NCI-H1105 treated with DMSO at 0.1 percent for 48 hours (cell line): ENCODE data around the gene IQCB1.
"Not testable (repeated sequence)": the region's sequence is repeated elsewhere in the genome, so short reads cannot be mapped to it uniquely, and the experiment has no call there.

Experiments
- DNase-seq: peaks from one replicate; lab custom pipeline; 2025; lab: John Stamatoyannopoulos, UW

IQCB1 gene

DNA sequence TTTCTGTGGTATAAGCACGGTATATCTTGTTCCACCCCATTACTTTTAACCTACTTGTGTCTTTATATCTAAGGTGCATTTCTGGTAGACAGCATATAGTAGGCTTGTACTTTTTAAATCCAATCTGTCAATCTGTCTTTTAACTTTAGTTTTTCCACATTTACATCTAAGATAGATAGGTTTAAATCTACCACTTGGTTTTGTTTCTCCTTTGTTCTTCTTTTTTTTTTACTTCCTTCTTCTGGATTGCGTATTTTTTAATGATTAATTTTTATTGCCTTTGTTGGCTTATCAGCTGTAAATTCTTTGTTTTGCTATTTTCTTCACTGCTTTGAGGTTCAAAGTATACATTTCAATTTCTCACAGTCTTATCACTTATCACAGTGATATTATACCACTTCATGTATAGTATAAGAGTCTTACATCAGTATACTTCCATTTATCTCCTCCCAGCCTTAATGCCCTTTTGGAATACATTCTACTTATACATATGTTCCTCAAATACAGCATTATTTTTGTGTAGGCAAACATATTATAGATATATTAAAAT lies 31.0 kb downstream of the IQCB1 start:
- no peak for DNase-seq

DNA sequence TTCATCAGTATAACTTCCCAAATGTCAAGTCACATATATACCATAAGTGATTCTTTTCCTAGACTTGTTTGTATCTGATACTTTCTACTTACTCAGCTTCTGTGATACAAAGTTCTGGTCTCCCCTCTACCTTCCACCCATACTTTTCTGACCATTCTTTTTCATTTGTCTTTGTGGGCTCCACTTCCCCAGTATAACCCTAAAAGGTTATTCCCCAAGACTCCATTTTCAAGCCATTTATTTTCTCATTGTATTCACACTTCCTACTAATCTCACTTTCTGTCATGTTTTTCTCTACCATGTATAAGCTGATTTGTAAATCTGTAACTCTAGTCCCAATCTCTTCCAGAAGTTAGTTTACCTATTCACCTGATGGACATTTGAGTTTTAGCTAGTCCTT lies 34.0 kb downstream of the IQCB1 start:
- no peak for DNase-seq

DNA sequence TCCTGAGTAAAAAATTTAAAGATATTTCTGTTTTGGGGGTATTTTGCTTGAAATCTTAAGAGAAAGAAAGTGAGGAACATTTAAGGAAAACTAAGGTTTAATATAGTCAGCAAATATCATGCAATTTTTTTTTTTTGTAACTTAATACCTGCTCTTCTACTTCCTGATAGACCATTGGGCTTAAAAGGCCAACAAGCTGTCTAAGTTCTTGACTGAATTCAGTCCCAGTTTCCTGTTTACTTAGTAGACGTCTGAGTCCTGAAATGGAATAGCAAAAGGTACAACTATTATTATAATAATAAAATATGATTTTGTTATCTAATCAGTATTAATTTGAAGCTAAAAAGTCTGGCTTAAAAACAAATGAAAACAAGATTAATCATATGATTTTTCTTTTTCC lies 37.9 kb downstream of the IQCB1 start:
- DNase-seq, result no peak

GRCh38 chr3:121794264-121794983 lies 40.4 kb downstream of the IQCB1 start:
- no peak for DNase-seq

- no peak for DNase-seq
These were observed 41.8 kb downstream of the IQCB1 start for GRCh38 chr3:121793078-121793477.

DNA sequence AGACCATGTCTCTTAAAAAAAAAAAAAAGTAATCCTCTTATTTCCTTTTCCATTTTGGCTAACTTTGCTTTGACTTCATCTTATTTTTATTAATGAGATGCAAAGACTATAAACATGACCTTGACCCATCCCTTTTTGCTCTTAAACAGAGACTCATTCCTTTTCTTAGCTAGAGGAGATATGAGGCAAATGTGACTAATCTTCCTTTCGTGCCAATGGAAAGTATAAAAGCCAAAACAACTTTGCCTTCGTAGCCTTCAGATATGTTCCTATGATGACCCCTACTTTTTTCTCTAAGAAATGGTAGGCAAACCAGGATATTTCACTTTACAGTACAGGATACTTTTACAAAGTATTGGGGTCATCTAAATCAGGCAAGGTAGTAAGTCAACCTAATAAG lies 48.4 kb downstream of the IQCB1 start:
- DNase-seq, result no peak

DNA sequence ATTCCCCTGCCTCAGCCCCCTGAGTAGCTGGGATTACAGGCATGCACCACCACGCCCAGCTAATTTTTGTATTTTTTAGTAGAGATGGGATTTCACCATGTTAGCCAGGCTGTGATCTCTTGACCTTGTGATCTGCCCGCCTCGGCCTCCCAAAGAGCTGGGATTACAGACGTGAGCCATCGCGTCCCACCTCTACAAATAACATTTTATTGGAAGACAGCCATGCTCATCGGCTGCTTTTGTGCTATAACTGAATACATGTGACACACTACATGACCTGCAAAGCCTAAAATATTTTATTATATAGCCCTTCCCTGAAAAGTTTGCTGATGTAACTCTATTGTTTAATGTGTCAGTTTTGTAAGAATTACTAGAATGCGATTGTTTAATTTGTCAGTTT lies 52.1 kb downstream of the IQCB1 start:
- not testable (repeated sequence) for DNase-seq

GRCh38 chr3:121781611-121782010 lies 53.2 kb downstream of the IQCB1 start:
- DNase-seq, result no peak

DNA sequence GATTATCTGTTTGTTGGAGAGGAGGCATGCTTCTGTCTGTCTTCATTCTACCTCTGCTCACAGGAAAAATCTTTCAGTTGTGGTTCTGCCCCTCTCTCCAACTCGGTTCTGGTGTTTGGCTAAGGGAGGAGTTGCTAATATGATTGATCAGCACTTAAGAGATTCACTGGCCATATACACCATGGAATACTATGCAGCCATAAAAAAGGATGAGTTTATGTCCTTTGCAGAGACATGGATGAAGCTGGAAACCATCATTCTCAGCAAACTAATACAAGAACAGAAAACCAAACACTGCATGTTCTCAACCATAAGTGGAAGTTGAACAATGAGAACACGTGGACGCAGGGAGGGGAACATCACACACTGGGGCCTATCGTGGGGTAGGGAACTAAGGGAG lies 59.8 kb downstream of the IQCB1 start:
- DNase-seq, result not testable (repeated sequence)

- no peak for DNase-seq
These were observed 65.6 kb downstream of the IQCB1 start for GRCh38 chr3:121769246-121769645.

GRCh38 chr3:121768452-121768851 lies 66.4 kb downstream of the IQCB1 start:
- no peak for DNase-seq

GRCh38 chr3:121759541-121760202 lies 75.2 kb downstream of the IQCB1 start:
- DNase-seq, result no peak

GRCh38 chr3:121758727-121759450 lies 76.0 kb downstream of the IQCB1 start:
- no peak for DNase-seq

GRCh38 chr3:121757812-121758545 lies 76.9 kb downstream of the IQCB1 start:
- DNase-seq, result no peak

DNA sequence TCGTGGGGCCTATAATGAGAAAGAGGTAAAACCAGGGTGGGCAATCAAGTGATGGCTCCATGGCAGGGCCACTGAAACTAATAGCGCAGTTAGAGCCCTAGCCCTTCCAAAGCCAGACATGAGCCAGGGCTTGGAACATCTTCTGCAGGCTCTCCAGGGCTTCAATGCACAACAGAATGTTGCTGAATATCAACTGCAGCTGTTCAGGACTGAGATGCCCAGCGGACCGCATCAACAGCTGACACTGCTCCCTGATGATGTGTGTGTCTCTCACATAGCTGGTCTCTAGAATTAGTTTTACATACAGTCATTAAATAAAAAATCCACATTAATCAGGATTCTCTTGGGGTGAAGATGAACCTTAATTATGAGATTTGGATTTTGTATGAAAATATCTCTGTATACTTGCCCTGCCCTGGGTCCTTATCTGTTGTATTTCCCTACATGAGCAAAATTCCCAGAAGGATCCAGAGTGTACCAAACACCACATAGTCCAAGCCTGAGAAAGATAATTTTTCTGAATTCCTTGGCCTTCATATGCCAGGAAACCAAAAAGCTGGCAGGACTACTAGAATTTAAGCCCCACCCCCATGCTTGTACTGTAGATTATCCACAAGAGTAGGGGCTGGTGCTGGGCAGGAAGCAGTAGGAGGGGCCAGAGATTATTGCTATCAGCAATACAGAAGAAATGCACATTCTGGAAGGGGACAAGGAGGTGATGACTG lies 77.6 kb downstream of the IQCB1 start:
- no peak for DNase-seq

- no peak for DNase-seq
These were observed 82.1 kb downstream of the IQCB1 start for GRCh38 chr3:121752772-121753171.

DNA sequence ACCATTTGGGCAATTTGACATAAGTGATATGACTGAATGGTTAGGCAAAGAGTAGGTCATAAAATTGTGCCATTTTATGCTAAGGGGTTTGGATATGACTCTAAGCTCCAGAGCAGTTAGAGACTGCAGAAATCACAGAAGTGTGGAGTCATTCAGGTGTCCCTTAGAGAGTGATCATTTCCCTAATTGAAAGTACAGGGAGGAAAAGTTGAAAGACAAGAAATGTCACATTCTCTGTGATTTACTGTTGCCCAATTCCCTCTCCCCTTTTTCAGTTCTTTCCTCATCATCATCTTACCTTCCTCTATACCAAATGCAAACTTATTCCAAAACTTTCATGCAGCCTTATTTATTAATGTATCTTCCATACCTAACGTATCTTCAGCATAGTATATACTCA lies 82.6 kb downstream of the IQCB1 start:
- DNase-seq, result no peak

DNA sequence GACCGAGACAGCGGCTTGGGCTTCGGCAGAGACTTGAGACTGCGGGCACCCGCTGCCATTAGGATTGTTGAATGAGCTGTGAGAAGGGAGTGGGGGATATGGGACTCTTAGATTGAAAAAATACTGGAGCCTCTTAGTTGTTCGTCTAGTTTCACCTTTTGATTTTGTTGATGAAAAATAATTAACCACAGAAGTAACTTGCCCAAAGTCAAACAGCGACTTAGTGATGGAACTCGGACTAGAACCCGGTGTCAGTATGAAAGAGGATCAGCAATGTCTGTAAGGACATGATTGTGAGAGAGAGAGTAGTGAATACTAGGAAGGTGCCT lies 84.8 kb downstream of the IQCB1 start:
- DNase-seq, result no peak

DNA sequence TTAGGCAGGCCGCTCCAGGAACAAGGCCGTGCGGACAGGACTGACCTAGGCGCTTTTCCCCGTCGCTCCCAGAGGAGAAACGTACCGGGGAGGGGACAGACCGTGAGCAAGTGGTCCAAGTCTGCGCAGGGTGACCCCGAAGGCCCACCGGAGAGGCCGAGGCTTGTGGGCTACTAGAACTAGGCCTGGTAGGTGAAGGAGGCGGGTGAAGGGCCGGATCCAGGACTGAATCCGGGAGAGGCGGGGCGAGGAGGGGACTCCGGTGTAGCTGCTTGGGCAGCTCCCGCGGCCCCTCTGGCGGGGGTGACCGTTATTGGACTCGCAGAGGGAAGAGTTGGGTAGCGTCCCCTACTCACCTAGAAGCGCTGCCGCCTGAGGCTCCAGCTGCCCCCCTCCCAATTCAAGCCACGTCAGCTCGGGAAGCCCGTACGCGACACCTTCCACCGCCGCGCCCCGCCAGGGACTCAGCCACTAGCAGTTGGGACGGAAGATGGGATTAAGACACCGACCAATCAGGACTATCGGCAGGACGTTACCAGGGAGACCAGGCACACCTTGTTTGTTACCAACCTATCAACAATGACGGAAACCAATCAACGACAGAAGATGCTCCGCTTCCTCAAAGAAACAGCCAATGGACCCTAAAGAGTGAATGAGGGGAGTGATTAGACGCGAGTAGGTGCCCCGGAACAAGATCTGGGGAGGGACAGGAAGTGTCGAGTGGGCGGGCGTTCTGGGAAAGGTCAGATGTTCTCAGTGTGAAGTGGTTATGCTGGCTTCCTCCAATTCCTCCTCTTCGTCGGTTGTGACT lies 85.4 kb downstream of the IQCB1 start, which contains the start of gene GOLGB1:
TSS of gene GOLGB1 (minus strand) at position 466 of the 811 bp plus-strand sequence. CDS start 18,770 bp downstream, outside the sequence.
- peak; percentile 100 for DNase-seq

- DNase-seq, result no peak
These were observed 86.1 kb downstream of the IQCB1 start for GRCh38 chr3:121748680-121749275.
